ENCODE data around the gene TTLL5.

Gene TTLL5

DNA sequence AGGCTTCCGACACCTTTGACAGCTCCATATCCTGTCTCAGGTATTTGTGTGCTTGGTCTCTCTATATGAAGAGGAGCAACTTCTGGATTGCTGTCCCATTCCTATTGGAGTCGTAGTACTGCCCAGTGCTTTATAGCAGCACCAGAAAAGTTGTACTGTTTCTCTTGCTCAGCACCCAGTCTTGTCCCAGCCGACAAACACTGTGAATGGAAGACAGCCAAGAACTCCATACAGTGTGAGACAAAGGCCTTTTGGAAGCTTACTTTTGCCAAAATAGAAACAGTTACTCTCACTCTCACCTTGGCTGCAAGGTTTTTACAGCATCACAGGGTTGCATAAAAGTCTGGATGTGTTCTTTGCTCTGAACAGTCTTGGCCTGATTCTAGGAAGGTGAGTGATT is 215.5 kb downstream of the TTLL5 start:
- DNase-seq: no peak

- peak; percentile 26 for DNase-seq
These were observed 216.2 kb downstream of the TTLL5 start for GRCh38 chr14:75877292-75877691.

- no peak for DNase-seq
These were observed 216.8 kb downstream of the TTLL5 start for GRCh38 chr14:75877884-75878283.

GRCh38 chr14:75879031-75879430 is 218.0 kb downstream of the TTLL5 start:
- DNase-seq: peak; percentile 48

DNA sequence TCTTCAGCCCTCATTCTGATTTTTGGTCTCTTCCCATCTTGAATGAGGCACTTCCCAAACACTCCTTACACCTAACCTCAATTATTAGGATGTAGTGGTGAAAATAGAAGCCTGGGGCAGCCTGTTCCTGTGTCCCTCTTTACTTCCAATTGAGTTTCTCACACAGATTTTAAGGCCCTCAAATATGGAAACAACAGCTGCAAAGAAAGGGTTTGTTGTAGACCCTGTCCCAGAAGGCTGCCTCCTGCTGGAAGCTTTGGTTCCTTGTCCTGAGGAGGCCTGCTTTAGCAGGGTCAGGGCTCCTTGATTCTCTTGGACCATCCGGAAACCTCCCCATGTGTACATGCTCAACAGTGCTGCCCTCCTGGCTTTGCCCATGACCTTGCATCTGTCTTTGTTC is 219.5 kb downstream of the TTLL5 start:
- peak; percentile 6 for DNase-seq

DNA sequence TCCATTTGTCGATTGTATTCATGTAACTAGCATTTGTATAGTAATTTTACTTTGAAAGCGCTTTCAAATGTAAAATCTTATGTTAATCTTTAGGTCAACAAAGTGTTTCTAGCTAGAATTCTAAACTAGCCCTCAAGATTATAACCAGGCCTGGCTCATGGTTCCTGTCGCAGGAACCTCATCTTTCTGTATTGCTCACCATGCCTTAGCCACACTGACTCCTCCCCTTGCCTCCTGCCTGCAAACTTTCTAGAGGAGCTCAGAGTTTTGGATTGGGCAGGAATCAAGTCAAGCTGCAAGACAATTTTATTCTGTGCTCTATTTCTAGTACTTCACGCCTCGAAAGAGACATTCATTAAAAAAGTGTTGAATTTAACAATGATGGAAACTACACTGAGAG is 220.9 kb downstream of the TTLL5 start:
- DNase-seq: no peak

- peak; percentile 12 for DNase-seq
These were observed 223.2 kb downstream of the TTLL5 start for GRCh38 chr14:75884198-75884611.

DNA sequence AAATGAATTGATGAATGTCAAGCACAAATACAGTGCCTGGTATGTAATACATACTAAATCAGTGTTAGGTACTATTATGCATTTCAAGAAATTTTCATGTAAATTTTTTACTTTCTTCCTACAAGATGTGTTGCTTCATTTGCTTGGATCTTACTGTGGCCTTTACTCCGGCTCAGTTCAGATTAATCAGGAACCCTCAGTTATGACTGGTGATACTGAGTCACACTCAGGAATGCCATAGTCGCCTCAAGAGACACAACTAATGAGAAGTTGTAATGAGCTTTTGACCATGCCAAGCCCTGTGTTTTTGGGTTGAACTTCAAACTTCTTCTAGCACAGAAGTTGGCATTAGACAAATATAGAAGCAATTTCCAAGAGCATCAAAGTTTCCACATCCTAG is 224.8 kb downstream of the TTLL5 start:
- DNase-seq: no peak

DNA sequence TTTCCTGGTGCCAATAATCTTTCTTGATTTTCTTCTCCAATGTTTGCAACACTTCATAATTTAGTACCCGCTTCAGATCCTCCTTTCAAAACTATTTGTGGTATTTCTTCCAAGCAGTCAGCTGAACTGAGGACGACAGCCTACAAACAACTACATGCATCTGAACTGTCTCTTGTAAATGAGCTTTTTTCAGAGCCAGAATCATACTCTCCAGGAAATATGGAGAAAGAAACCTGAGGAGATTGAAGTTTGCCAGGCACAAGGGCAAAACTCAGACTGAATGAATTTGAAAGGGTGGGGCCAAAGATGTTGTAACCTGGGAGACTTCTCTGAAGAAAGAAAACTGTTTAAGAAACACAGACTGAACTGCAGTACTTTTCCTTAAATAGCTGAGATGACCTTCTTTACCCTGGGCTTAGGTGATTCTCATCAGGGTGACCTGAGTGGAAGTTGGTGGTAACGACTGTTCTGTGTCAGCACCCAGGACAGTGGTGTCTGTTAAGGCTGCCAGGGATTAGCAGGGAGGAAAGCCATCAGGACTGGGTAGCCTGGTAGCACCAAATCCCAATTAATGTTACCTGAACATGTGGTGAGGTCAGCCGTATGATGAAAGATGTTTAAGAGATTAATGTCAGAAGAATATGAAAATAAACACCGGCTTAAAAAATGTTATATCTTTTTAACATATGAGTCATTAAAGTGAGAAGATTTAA is 225.7 kb downstream of the TTLL5 start:
- DNase-seq: no peak

- no peak for DNase-seq
These were observed 227.9 kb downstream of the TTLL5 start for GRCh38 chr14:75888945-75889344.

DNA sequence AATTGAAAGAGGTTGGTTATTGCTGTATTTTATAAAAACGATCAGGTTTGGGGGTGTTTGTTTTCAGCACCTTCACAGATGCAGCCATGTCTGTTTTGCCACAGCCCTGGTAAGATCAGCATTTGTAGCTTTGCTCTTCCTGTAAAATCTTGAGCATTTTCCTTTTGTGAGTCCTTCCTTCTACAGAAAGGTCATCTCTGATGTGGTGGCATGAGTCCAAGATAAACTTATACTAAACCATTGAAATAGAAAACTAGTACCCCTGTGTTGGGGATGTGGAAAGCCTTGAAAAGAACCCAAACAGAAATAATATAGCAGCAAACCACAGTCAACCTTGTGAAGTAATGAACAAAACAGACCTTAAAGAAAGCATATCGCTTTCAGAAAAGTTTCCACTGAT is 235.3 kb downstream of the TTLL5 start:
- DNase-seq: no peak

GRCh38 chr14:75904311-75904710 is 243.3 kb downstream of the TTLL5 start:
- DNase-seq: no peak

DNA sequence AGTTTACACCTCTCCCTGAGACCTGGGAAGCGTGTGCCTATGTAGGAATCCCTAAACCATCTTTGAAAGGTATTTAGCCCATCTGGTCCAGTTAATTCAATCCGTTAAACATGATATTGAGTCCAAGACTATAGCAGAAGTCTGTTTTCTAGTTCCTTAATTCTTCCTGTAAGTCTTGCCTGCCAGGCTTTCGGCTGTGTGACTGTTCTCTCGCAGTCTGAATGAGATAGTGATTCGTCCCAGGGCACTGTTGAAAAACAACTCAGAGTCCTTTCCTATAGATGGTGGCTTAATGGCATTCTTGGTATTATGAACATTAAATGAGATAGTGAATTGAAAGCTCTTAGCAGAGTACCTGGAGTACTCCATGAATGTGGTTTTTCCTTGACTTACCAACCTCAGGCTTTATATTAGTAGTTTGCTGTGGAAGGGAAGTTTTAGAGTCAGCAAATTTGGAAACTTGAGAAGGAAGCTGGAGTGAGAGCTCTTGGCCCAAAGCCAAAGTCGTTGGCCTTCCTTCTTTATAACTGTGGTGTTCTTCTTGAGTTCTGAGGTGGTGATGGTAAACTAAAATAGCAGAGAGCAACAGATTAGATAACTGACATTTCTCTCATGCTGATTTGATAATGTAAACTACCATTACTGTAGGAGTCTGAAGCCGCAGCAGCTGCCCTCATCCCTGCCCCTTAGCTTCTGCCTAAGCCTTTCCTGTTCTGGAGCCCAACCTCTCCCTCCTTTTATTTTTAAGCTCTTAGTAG is 244.3 kb downstream of the TTLL5 start:
- no peak for DNase-seq

- DNase-seq: no peak
These were observed 245.2 kb downstream of the TTLL5 start for GRCh38 chr14:75906228-75906627.

DNA sequence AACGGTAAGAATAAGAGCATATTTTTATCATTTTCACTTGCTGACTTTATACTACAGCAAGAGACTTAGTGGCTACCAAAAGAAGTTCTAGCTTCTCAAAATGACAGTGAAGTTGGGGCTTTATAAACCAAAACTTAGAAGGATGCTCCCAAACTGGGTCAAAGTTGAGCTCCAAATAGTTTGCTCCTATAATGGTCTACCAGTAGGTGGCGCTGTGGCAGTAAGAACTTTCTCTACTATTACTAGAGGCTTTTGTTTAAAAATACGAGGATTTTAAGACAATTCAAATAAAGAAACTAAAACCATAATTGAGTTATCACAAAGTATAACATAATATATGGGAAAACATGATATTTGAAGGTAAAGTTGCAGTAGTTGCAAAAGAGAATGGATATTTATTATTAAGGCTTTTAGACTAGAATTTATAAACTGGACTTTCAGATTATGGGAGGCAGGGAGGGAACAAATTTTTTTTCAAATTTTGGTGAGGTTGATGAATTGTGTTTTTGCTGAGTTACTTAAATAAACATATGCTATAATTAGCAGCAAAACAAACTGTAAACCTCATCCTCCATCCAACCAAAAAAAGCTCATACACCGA is 245.7 kb downstream of the TTLL5 start:
- peak; percentile 61 for DNase-seq

- no peak for DNase-seq
These were observed 246.8 kb downstream of the TTLL5 start for GRCh38 chr14:75907756-75908359.

- DNase-seq: no peak
These were observed 248.6 kb downstream of the TTLL5 start for GRCh38 chr14:75909630-75910029.

GRCh38 chr14:75910048-75910447 is 249.0 kb downstream of the TTLL5 start:
- no peak for DNase-seq

DNA sequence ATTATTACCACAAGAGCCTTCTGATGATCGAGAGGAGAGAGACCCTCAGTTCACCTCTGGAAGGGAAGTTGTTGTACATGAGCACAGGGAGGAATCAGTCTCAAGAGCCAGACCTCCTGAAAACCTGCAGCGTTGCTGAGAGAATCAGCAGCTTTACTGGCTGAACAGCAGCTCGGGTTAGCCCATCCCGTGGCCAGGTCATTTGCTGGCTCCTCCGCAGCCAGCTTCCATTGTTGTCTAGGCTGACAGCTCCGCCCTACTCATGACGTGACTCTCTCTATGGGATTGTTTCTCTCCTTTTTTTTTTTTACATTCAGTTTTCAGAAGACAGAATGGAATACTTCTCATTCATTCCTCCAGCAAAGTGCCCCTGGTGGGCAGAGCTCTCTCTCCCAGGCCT is 250.8 kb downstream of the TTLL5 start:
- no peak for DNase-seq

DNA sequence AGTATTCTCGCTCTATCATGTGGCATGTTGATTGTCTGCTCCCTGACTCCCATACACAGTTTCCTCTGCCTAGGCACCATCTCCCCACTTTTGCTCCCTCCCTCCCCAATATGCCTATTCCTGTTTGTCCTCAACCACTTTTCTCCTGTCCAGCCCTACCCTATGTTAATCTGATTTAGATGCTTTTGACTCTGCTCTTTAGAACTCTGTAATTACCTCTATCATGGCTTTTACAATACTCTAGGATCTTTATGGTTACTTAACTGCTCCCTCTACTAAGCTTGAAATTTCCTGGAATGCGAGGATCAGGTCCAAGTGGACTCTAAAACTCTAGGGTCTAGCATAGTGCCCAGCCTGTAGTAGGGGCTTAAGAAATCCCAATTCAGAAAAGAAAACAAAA is 252.1 kb downstream of the TTLL5 start:
- no peak for DNase-seq

DNA sequence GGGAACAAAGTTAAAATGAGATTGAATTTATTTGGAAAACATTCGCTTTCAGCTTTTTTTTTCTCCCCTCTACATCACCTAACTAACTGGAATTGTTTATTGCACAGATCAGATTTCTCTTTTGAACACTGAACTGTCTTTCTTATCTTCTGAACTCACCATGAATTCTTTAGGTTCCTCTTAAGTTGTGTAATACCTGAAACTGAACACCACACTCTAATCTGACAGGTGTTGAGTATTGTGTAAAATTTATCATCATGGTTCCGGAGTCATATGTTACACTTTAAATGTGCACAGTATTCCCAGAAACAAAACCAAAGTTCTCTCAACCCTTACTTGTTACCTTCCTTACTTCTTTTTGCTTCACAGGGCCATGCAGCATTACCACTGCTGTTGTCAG is 254.0 kb downstream of the TTLL5 start:
- no peak for DNase-seq

DNA sequence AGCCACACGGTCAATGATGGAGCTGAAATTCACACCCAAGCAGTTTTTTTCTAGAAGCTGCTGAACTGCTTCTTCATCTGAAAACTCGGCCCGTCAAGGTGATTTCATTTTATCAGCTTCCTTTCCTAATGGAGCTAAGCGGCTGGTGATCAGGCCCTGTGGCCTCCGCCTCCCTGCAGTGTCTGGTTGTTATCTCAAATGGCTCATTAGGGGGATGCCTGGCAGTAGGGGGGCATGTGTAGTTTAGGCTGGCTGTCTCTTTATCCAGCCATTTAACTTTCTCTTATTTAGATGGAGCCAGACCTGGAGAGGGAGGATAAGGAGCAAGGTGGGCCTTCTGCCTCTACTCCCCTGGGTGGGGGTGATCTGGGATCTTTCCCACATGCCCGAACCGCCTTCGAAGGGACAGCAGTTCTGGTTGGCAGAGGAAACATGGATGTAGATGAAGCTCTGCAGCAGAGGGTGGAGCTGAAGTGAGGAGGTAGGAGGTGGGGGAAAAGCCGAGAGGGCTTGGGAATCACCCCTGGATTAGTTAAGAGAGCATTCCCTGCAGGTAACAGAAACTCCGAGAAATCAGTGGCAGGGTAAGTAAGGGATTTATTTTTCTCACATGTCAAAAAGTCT is 256.4 kb downstream of the TTLL5 start:
- DNase-seq: no peak

- DNase-seq: no peak
These were observed 256.9 kb downstream of the TTLL5 start for GRCh38 chr14:75917946-75918335.

Measured in DMS53 (cell line).